Smooth muscle cell (in vitro differentiated cells): ENCODE measurements around the gene TDRD6. TPM values are rescaled to one million over a fixed set of nuclear protein-coding genes. Genes with fewer than 3 reads are reported as not detected.

Experiments
- DNase-seq: peaks from one replicate; lab custom pipeline; 2025; ENCODE audit not compliant: unreplicated experiment; lab: John Stamatoyannopoulos, UW
- H2AFZ ChIP-seq: fragments of 200-600 bp; sonication (generic); 2 replicates; pipeline ENCODE4 v1.6.0; 2016; ENCODE audit warnings: antibody characterized with exemption, low read depth, mild to moderate bottlenecking
- H3F3A ChIP-seq: fragments of 200-600 bp; sonication (generic); 2 replicates; pipeline ENCODE4 v1.6.0; 2017; ENCODE audit warnings: antibody characterized with exemption, low read depth
- H3K27ac ChIP-seq: fragments of 200-600 bp; sonication (generic); 2 replicates; pipeline ENCODE4 v1.5.1; 2016; ENCODE audit warnings: low read depth, mild to moderate bottlenecking
- H3K27me3 ChIP-seq: fragments of 200-600 bp; sonication (generic); 2 replicates; pipeline ENCODE4 v1.6.1; 2016; ENCODE audit warnings: low read depth, mild to moderate bottlenecking
- H3K36me3 ChIP-seq: fragments of 200-600 bp; sonication (generic); 2 replicates; pipeline ENCODE4 v1.5.1; 2016; ENCODE audit warnings: low read depth
- H3K4me1 ChIP-seq: fragments of 200-600 bp; sonication (generic); 2 replicates; pipeline ENCODE4 v1.5.1; 2016; ENCODE audit warnings: low read depth
- H3K4me2 ChIP-seq: fragments of 200-600 bp; sonication (generic); 2 replicates; pipeline ENCODE4 v1.6.0; 2016; ENCODE audit warnings: mild to moderate bottlenecking
- H3K4me3 ChIP-seq: fragments of 200-600 bp; sonication (generic); 2 replicates; pipeline ENCODE4 v1.5.1; 2016; ENCODE audit warnings: mild to moderate bottlenecking
- H3K79me2 ChIP-seq: fragments of 200-600 bp; sonication (generic); 2 replicates; pipeline ENCODE4 v1.6.0; 2016; ENCODE audit warnings: low read depth, mild to moderate bottlenecking
- H3K9ac ChIP-seq: fragments of 200-600 bp; sonication (generic); 2 replicates; pipeline ENCODE4 v1.6.0; 2016; ENCODE audit warnings: low read depth
- H3K9me3 ChIP-seq: fragments of 200-600 bp; sonication (generic); replicated peaks from 2 replicates; pipeline ENCODE4 v1.5.1; 2016; ENCODE audit warnings: low read depth
- H4K20me1 ChIP-seq: fragments of 200-600 bp; sonication (generic); 2 replicates; pipeline ENCODE4 v1.6.0; 2016; ENCODE audit warnings: low read depth
- CTCF ChIP-seq: fragments of 200-600 bp; sonication (generic); IDR thresholded peaks from 2 replicates; pipeline ENCODE4 v1.5.1; 2017; ENCODE audit warnings: borderline replicate concordance, mild to moderate bottlenecking, antibody characterized with exemption; ENCODE audit not compliant: insufficient read depth, poor library complexity, severe bottlenecking
- WGBS: methylation state at CpG from one replicate; pipeline ENCODE4 v1.1.7; 2016; ENCODE audit warnings: low lambda C conversion rate; 5-methylcytosine and 5-hydroxymethylcytosine counted together
- polyA plus RNA-seq: library from polyadenylated mRNA; unstranded; fragments of >200 nt; fragmentation: Nextera tagmentation; extraction: Ambion mirVana; gene quantifications from 2 replicates; pipeline ENCODE4 v1.2.1, GENCODE V29; 2016
- total RNA-seq: library from RNA; depleted of rRNA; stranded (reverse); fragments of >200 nt; gene quantifications from 2 replicates; pipeline ENCODE4 v1.2.3, GENCODE V29; 2014

TDRD6 gene
- total and polyA plus RNA-seq, 2 experiments from 2014 or later = under 0.01 TPM; not detected in 1

GRCh38 chr6:46676604-46677313 lies 10.9 kb upstream of the TDRD6 start:
- Histone ChIP-seq H3K36me3 (no peaks in the 10 kb centered on the region), H3K79me2 (no peaks in the 10 kb centered on the region), H3F3A (no peaks in the 10 kb centered on the region), H2AFZ (no peak overlapping the region), H3K9me3 (no peaks in the 10 kb centered on the region), H3K27ac (no peak overlapping the region), H4K20me1 (no peaks in the 10 kb centered on the region), H3K4me3 (no peak overlapping the region), H3K4me2 (no peak overlapping the region), H3K4me1 (no peaks in the 10 kb centered on the region), H3K9ac (no peak overlapping the region), H3K27me3 (no peaks in the 10 kb centered on the region)
- TF ChIP-seq CTCF = no peak
- no peak for DNase-seq
- WGBS = 90% methylated on average over 6 of the region's 6 CpGs

- Histone ChIP-seq H3K4me1 (no peaks in the 10 kb centered on the region), H3K4me2 (no peak overlapping the region), H3K4me3 (no peak overlapping the region), H3K27me3 (no peaks in the 10 kb centered on the region), H3K9me3 (no peaks in the 10 kb centered on the region), H4K20me1 (no peaks in the 10 kb centered on the region), H3F3A (no peaks in the 10 kb centered on the region), H3K9ac (no peak overlapping the region), H2AFZ (no peak overlapping the region), H3K79me2 (no peaks in the 10 kb centered on the region), H3K27ac (no peak overlapping the region), H3K36me3 (no peaks in the 10 kb centered on the region)
- no peak for DNase-seq
- 53% methylated on average over 4 of the region's 4 CpGs for WGBS
- peak; percentile 29 for TF ChIP-seq CTCF
These were observed 10.4 kb upstream of the TDRD6 start for GRCh38 chr6:46677314-46677654.

- H3K36me3 ChIP-seq = no peaks in the 10 kb centered on the region
- no peaks in the 10 kb centered on the region for H3K27me3 ChIP-seq
- H3K79me2 ChIP-seq = no peaks in the 10 kb centered on the region
- H2AFZ ChIP-seq = no peak overlapping the region
- H3F3A ChIP-seq = no peaks in the 10 kb centered on the region
- DNase-seq = no peak
- H3K4me1 ChIP-seq = no peaks in the 10 kb centered on the region
- H3K4me3 ChIP-seq = no peak overlapping the region
- no peaks in the 10 kb centered on the region for H3K9me3 ChIP-seq
- H3K4me2 ChIP-seq = peak overlapping the region; percentile 40
- no peak overlapping the region for H3K9ac ChIP-seq
- H3K27ac ChIP-seq = peak overlapping the region; percentile 34
- WGBS = 53% methylated on average over 4 of the region's 4 CpGs
- H4K20me1 ChIP-seq = no peaks in the 10 kb centered on the region
- TF ChIP-seq CTCF = no peak
These were observed 2.9 kb upstream of the TDRD6 start for GRCh38 chr6:46684771-46685170.

GRCh38 chr6:46688117-46688965 lies 656 bp downstream of the TDRD6 start:
- Histone ChIP-seq H3K4me3 (no peak overlapping the region), H3F3A (no peaks in the 10 kb centered on the region), H3K27me3 (peaks cover 20% of the 10 kb centered on the region), H3K27ac (no peak overlapping the region), H2AFZ (no peak overlapping the region), H3K4me1 (no peaks in the 10 kb centered on the region), H3K4me2 (no peak overlapping the region), H3K79me2 (no peaks in the 10 kb centered on the region), H3K9ac (no peak overlapping the region), H3K36me3 (no peaks in the 10 kb centered on the region), H3K9me3 (no peaks in the 10 kb centered on the region), H4K20me1 (no peaks in the 10 kb centered on the region)
- DNase-seq = no peak
- no peak for TF ChIP-seq CTCF
- WGBS = 97% methylated on average over 72 of the region's 85 CpGs
